Raji (cell line): ENCODE results near the gene DHRS11.

Experiments used
- POLR2A ChIP-seq: IDR thresholded peaks from 2 replicates; pipeline ENCODE4 v1.6.1; 2011; ENCODE audit warnings: low read depth, low read length, control low read depth; ENCODE audit not compliant: insufficient read depth

DHRS11 gene

GRCh38 chr17:36578671-36579070, 13.0 kb upstream of the DHRS11 start:
- TF ChIP-seq POLR2A: no peak

GRCh38 chr17:36583787-36584186, 7.9 kb upstream of the DHRS11 start:
- no peak for TF ChIP-seq POLR2A

- TF ChIP-seq POLR2A: no peak
Observed at GRCh38 chr17:36586138-36586537, 5.5 kb upstream of the DHRS11 start.

GRCh38 chr17:36590082-36590481, 1.6 kb upstream of the DHRS11 start:
- TF ChIP-seq POLR2A: no peak

GRCh38 chr17:36592316-36592715, 637 bp downstream of the DHRS11 start:
- no peak for TF ChIP-seq POLR2A

- no peak for TF ChIP-seq POLR2A
Observed at GRCh38 chr17:36592716-36593321, 1.1 kb downstream of the DHRS11 start.

- TF ChIP-seq POLR2A: no peak
Observed at GRCh38 chr17:36593656-36594316, 2.1 kb downstream of the DHRS11 start.

- TF ChIP-seq POLR2A: no peak
Observed at GRCh38 chr17:36594626-36595401, 3.1 kb downstream of the DHRS11 start.

GRCh38 chr17:36597226-36597625, 5.5 kb downstream of the DHRS11 start:
- TF ChIP-seq POLR2A: no peak

GRCh38 chr17:36597866-36598777, 6.4 kb downstream of the DHRS11 start:
- TF ChIP-seq POLR2A: no peak

- no peak for TF ChIP-seq POLR2A
Observed at GRCh38 chr17:36598951-36599401, 7.3 kb downstream of the DHRS11 start.

GRCh38 chr17:36599546-36600250, 8.0 kb downstream of the DHRS11 start:
- TF ChIP-seq POLR2A: no peak

- TF ChIP-seq POLR2A: no peak
Observed at GRCh38 chr17:36600465-36600864, 8.8 kb downstream of the DHRS11 start.

- TF ChIP-seq POLR2A: no peak
Observed at GRCh38 chr17:36600936-36601302, 9.2 kb downstream of the DHRS11 start.
